MCF 10A (cell line): Measurements from ENCODE around the gene ASMTL. TPM values are rescaled to one million over a fixed set of nuclear protein-coding genes. Genes with fewer than 3 reads are reported as not detected.

Source experiments
- BruUV-seq: library from RNA; stranded (reverse); fragments of 400-500 nt; replicated peaks from 2 replicates; lab custom pipeline; 2021; lab: Mats Ljungman, UMichigan
- CTCF ChIA-PET: fragments of 300-600 bp; sonication (Branson Sonifier 250); formaldehyde crosslinking; extraction: SDS; loops from one replicate; lab custom pipeline; 2021; ENCODE audit warnings: antibody characterized with exemption, inconsistent platforms; lab: Yijun Ruan, JAX
- POLR2A ChIA-PET: fragments of 300-600, 350-650 bp; sonication (Branson Sonifier 250); formaldehyde crosslinking; extraction: SDS; loops from one replicate; lab custom pipeline; 2020; ENCODE audit warnings: antibody characterized with exemption, inconsistent platforms; lab: Yijun Ruan, JAX
- DNase-seq: peaks from one replicate; pipeline ENCODE4 v3.0.0-alpha.2; 2018; ENCODE audit not compliant: unreplicated experiment
- H3K27ac Mint-ChIP-seq: one replicate; pipeline ENCODE4 v1.8.0; 2022; ENCODE audit warnings: mild to moderate bottlenecking, low read depth, mixed read lengths; ENCODE audit not compliant: unreplicated experiment
- H3K27me3 Mint-ChIP-seq: one replicate; pipeline ENCODE4 v1.8.0; 2022; ENCODE audit warnings: mixed read lengths; ENCODE audit not compliant: insufficient read depth, unreplicated experiment
- H3K36me3 Mint-ChIP-seq: one replicate; pipeline ENCODE4 v1.8.0; 2022; ENCODE audit warnings: mild to moderate bottlenecking, moderate library complexity, mixed read lengths; ENCODE audit not compliant: insufficient read depth, unreplicated experiment
- H3K4me1 Mint-ChIP-seq: one replicate; pipeline ENCODE4 v1.8.0; 2022; ENCODE audit warnings: mixed read lengths; ENCODE audit not compliant: insufficient read depth, unreplicated experiment
- H3K4me3 Mint-ChIP-seq: one replicate; pipeline ENCODE4 v1.8.0; 2022; ENCODE audit warnings: mild to moderate bottlenecking, moderate library complexity, mixed read lengths; ENCODE audit not compliant: unreplicated experiment
- H3K9me3 Mint-ChIP-seq: one replicate; pipeline ENCODE4 v1.8.0; 2022; ENCODE audit warnings: mixed read lengths; ENCODE audit not compliant: unreplicated experiment
- CTCF ChIP-seq: fragments of 200-600 bp; IDR thresholded peaks from one replicate; pipeline ENCODE4 v1.8.0; 2022; ENCODE audit warnings: antibody characterized with exemption, mild to moderate bottlenecking; ENCODE audit not compliant: unreplicated experiment
- intact Hi-C: fragments of 100-400 bp; cut with micrococcal nuclease; formaldehyde crosslinking; loops from 2 replicates; pipeline ENCODE4 v1.14.1; 2022
- total RNA-seq: library from RNA; stranded (reverse); gene quantifications from 2 replicates; pipeline ENCODE4 v1.2.3, GENCODE V29; 2022

The ASMTL gene
- total RNA-seq, 1 experiment from 2014 or later = 20.6 TPM

GRCh38 chrX:1468250-1468772 is 15.6 kb upstream of the ASMTL start:
- no TSS peak for BruUV-seq
- Mint-ChIP-seq H3K4me3 (no peak overlapping the region), H3K27ac (no peak overlapping the region), H3K9me3 (peaks cover 18% of the 10 kb centered on the region), H3K36me3 (no peaks in the 10 kb centered on the region), H3K27me3 (peaks cover 38% of the 10 kb centered on the region), H3K4me1 (no peaks in the 10 kb centered on the region)
- TF ChIP-seq CTCF = no peak
- DNase-seq = peak; percentile 83
- POLR2A ChIA-PET = no interaction called here
- CTCF ChIA-PET = no interaction called here
- intact Hi-C loops = no loop called here

GRCh38 chrX:1466971-1467561 is 14.4 kb upstream of the ASMTL start:
- no peak overlapping the region for H3K27ac Mint-ChIP-seq
- intact Hi-C loops = no loop called here

GRCh38 chrX:1466232-1466661 is 13.5 kb upstream of the ASMTL start:
- intact Hi-C loops = no loop called here
- Mint-ChIP-seq H3K36me3 (no peaks in the 10 kb centered on the region), H3K4me3 (no peak overlapping the region), H3K4me1 (peaks cover 5% of the 10 kb centered on the region), H3K27ac (no peak overlapping the region), H3K27me3 (peaks cover 31% of the 10 kb centered on the region), H3K9me3 (no peaks in the 10 kb centered on the region)
- TF ChIP-seq CTCF = no peak
- CTCF ChIA-PET = no interaction called here
- no TSS peak for BruUV-seq
- POLR2A ChIA-PET = no interaction called here
- DNase-seq = no peak

More at GRCh38 chrX:1466971-1467561, 14.4 kb upstream of the ASMTL start:
- POLR2A ChIA-PET = no interaction called here
- CTCF ChIA-PET = no interaction called here
- no TSS peak for BruUV-seq
- no peak for DNase-seq
- Mint-ChIP-seq H3K4me3 (no peak overlapping the region), H3K4me1 (peaks cover 4% of the 10 kb centered on the region), H3K36me3 (no peaks in the 10 kb centered on the region), H3K9me3 (peaks cover 6% of the 10 kb centered on the region), H3K27me3 (peaks cover 35% of the 10 kb centered on the region)
- no peak for TF ChIP-seq CTCF

- Mint-ChIP-seq H3K27ac (no peak overlapping the region), H3K9me3 (no peaks in the 10 kb centered on the region), H3K4me1 (peaks cover 5% of the 10 kb centered on the region), H3K36me3 (no peaks in the 10 kb centered on the region), H3K27me3 (peaks cover 31% of the 10 kb centered on the region), H3K4me3 (no peak overlapping the region)
- ChIA-PET POLR2A (no interaction called here), CTCF (no interaction called here)
- intact Hi-C loops = no loop called here
- BruUV-seq = no TSS peak
- DNase-seq = no peak
- no peak for TF ChIP-seq CTCF
These were observed 12.8 kb upstream of the ASMTL start for GRCh38 chrX:1465286-1466231.
